GM18508 (cell line): Measurements from ENCODE around the gene CCDC158.
"Not testable (repeated sequence)": the region's sequence is repeated elsewhere in the genome, so short reads cannot be mapped to it uniquely, and the experiment has no call there.

Source experiments
- ATAC-seq: cut with Tn5 transposase; IDR thresholded peaks from one replicate; pipeline ENCODE4 v1.9.1; 2021; ENCODE audit warnings: moderate number of reproducible peaks; ENCODE audit not compliant: insufficient read depth, unreplicated experiment

CCDC158 gene

GRCh38 chr4:76374798-76375197 lies 46.1 kb downstream of the CCDC158 start:
- no peak for ATAC-seq

- no peak for ATAC-seq
These were observed 46.9 kb downstream of the CCDC158 start for GRCh38 chr4:76373919-76374552.

DNA sequence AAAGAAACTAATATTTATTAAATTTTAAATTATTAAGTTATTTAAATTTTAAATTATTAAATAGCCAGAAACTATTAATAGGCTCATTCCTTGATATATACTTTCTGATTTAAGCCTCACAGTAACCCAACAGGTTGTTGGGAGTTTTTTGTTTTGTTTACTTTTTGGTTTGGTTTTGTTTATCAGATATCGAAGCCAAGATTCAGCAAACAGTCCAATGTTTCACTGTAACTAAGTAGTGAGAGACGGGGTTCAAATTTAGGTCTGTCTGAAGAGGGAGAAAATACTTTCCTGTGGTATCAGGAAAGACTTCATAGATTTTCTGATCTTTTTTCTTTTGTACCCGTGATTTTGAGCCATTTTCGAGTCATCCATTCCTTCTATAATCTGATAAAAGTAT lies 54.2 kb downstream of the CCDC158 start:
- ATAC-seq, result no peak

- ATAC-seq, result no peak
These were observed 55.3 kb downstream of the CCDC158 start for GRCh38 chr4:76365636-76366035.

- ATAC-seq, result no peak
These were observed 56.2 kb downstream of the CCDC158 start for GRCh38 chr4:76364763-76365162.

- no peak for ATAC-seq
These were observed 57.2 kb downstream of the CCDC158 start for GRCh38 chr4:76363556-76364290.

- no peak for ATAC-seq
These were observed 59.1 kb downstream of the CCDC158 start for GRCh38 chr4:76361689-76362412.

GRCh38 chr4:76359881-76360466 lies 61.0 kb downstream of the CCDC158 start:
- not testable (repeated sequence) for ATAC-seq

DNA sequence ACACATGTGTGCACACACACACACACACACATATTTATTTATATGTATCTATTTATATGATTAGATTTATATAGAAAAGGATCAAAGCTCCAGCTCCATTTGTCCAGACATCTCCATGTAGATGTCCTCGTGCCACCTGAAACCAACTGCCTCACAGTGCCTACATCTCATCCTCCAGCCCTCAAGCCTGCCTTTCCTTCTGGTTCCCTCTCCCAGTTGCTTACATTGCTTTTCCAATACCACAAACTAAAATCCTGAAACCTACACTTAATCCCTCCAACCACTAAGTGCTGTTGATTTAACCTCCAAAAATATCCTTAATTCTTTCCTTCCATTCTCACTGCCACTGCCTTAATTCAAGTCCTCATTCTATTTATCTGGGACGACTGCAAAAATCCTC lies 63.0 kb downstream of the CCDC158 start:
- no peak for ATAC-seq

- no peak for ATAC-seq
These were observed 66.1 kb downstream of the CCDC158 start for GRCh38 chr4:76354517-76355473.

DNA sequence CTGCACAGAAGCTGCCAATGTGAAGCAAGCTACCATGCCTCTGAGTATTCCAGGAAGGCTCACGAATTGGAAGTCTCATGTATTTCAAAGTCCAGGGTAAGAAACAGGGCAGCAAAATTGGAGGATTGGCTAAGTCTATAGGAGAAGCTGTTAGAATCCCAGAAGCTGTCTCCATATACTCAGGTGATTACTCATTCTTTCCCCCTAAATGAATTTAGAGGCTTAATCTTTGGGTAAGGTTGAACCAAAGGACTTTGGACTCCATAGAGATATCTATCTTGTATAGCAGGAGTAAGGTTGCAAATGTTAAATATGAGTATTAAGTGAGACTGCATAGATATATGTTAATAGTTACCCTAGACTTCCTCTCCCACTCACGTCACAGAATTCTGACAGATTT lies 78.1 kb downstream of the CCDC158 start:
- ATAC-seq, result no peak

- ATAC-seq, result no peak
These were observed 78.8 kb downstream of the CCDC158 start for GRCh38 chr4:76342191-76342590.

GRCh38 chr4:76341063-76341462 lies 79.9 kb downstream of the CCDC158 start:
- no peak for ATAC-seq

- ATAC-seq, result no peak
These were observed 81.6 kb downstream of the CCDC158 start for GRCh38 chr4:76339364-76339763.

DNA sequence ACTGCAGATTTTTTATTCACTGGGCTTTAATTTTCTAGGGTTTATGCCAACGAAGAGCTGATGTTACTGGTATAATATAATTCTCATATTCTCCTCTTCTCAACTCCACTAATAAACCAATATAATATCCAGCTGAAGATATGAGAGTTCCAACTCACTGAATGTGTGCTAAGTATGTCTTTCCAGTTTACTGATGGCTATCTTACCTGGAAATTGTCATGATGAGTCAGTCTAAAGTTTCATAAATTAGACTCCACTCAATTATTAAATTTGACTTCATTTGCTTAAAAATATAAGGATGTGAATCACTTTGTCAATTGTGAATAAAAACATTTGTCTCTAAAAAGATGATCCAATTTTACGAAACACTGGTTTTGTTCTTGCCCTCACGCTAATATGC lies 86.1 kb downstream of the CCDC158 start:
- no peak for ATAC-seq

DNA sequence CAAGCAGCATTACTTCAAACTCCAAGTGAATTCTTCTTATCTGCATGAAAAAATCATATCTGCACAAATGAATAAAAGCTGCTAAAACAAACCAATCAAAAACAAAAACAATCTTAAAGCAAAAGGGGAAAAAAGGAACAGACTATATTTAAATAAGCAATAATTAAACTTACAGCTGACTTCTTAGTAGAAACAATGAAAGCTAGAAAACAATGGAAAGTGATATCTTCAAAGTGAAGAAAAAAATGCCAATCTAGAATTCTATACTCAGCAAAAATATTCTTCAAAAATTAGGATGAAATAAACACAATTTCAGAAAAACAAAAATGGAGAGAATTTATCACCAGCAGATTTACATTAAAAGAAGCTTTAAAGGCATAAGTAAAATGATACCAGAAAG lies 94.4 kb downstream of the CCDC158 start:
- ATAC-seq, result no peak

DNA sequence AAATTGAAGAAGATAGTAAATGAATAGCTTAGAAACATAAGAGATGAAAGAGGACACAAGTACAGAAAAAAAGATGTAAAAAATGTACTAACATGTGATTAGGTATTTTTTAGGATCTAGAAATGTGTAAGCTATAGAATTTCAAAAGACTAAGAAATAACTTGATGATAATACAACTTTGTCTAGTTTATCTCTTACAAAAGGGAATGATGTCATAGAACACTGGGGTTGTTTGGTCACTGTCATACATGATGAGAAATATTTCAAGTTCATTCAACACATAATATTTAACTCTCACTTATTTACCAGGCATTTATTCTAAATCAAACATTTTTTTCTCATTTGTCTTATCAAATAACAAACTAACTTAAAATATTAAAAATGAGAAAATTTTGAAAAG lies 95.9 kb downstream of the CCDC158 start:
- no peak for ATAC-seq

DNA sequence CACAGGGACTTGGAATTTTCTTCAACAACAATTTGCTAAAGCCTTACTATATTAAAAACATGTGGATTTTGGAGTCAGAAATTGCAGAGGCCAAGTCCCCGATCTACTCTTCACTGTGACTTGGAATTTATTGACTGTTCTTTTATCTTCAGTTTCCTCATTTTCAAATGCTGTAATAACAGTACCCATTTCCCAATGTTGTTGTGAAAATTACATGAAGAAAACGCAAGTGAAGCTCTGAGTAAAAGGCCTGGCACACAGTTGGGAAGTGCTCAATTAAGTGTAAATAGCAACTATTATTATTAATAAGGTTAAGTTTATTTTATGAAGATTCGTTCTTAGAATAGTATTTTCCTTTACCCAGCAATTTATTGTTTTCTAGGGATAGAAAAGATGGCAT lies 98.7 kb downstream of the CCDC158 start:
- ATAC-seq, result no peak

DNA sequence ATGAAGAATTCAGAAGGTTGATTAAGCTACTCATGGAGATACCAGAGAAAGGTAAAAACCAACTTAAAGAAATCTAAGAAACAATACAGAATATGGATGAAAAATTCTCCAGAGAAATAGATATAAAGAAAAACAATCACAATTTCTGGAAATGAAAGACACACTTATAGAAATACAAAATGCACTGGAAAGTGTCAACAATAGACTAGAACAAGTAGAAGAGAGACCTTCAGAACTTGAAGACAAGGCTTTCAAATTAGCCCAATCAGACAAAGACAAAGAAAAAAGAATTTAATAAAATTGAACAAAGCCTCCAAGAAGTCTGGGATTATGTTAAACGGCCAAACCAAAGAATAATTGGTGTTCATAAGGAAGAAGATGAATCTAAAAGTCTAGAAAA lies 104.8 kb downstream of the CCDC158 start:
- ATAC-seq, result no peak
